ENCODE measurements around the gene KRT76.

Gene KRT76

DNA sequence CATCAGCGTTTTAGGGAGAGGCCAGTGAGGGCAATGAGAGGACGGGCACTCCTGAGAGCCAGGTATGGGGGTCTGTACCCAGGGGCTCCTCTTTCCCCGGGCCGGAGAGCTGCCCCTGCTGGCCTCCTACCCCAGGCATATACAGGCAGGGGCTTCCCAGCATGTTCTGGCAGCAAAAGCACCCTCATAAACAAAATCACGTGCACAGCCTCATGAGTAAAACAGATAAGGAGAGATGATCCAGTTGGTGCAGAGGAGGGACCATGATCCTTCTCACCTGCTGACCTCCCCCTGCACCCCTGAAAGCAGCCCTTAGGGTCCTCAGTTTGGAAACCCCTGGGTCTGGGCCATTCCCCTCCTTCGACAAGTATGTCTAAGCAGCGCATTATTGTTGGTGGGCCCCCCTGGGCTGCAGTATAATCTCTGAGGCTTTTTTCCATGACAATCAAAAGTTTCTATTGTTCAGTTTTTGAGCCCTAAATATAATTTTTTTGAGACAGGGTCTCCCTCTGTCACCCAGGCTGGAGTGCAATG, 41.8 kb upstream of the KRT76 start:
- Histone ChIP-seq H3K9me3 (ENCODE audit: insufficient read depth, low read length) (no peaks in the 10 kb centered on the region), H3K4me2 (ENCODE audit: low read depth, low read length, poor library complexity, severe bottlenecking) (no peak overlapping the region), H3K27me3 (ENCODE audit: low read length) (no peaks in the 10 kb centered on the region), H3K4me3 (ENCODE audit: insufficient read depth, low read length, poor library complexity, severe bottlenecking) (no peak overlapping the region), H3K79me2 (ENCODE audit: insufficient read depth, low read length) (no peaks in the 10 kb centered on the region), H3K9ac (ENCODE audit: low read length) (no peak overlapping the region), H3K36me3 (ENCODE audit: low read length) (no peaks in the 10 kb centered on the region), H3K9me2 (replicated peaks; ENCODE audit: insufficient read depth, low read length) (no peaks in the 10 kb centered on the region), H2AFZ (ENCODE audit: low read depth, low read length, severe bottlenecking) (no peak overlapping the region), H4K20me1 (ENCODE audit: low read depth, low read length) (no peaks in the 10 kb centered on the region), H3K27ac (ENCODE audit: low read depth, low read length) (no peak overlapping the region), H3F3A (ENCODE audit: insufficient read depth) (no peaks in the 10 kb centered on the region)
- TF ChIP-seq EZH2phosphoT487 (conservative IDR thresholded peaks at IDR 0.05; ENCODE audit: low read length): no peak
- TF ChIP-seq, protein P1, sequence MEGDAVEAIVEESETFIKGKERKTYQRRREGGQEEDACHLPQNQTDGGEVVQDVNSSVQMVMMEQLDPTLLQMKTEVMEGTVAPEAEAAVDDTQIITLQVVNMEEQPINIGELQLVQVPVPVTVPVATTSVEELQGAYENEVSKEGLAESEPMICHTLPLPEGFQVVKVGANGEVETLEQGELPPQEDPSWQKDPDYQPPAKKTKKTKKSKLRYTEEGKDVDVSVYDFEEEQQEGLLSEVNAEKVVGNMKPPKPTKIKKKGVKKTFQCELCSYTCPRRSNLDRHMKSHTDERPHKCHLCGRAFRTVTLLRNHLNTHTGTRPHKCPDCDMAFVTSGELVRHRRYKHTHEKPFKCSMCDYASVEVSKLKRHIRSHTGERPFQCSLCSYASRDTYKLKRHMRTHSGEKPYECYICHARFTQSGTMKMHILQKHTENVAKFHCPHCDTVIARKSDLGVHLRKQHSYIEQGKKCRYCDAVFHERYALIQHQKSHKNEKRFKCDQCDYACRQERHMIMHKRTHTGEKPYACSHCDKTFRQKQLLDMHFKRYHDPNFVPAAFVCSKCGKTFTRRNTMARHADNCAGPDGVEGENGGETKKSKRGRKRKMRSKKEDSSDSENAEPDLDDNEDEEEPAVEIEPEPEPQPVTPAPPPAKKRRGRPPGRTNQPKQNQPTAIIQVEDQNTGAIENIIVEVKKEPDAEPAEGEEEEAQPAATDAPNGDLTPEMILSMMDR (IDR thresholded peaks at IDR 0.05; ENCODE audit: insufficient read depth, low read length, poor library complexity, severe bottlenecking): no peak

- TF ChIP-seq, protein P1 (IDR thresholded peaks at IDR 0.05; ENCODE audit: insufficient read depth, low read length, poor library complexity, severe bottlenecking): no peak
- TF ChIP-seq EZH2phosphoT487 (conservative IDR thresholded peaks at IDR 0.05; ENCODE audit: low read length): no peak
- Histone ChIP-seq H3F3A (ENCODE audit: insufficient read depth) (no peaks in the 10 kb centered on the region), H3K9me2 (replicated peaks; ENCODE audit: insufficient read depth, low read length) (no peaks in the 10 kb centered on the region), H3K4me3 (ENCODE audit: insufficient read depth, low read length, poor library complexity, severe bottlenecking) (no peak overlapping the region), H2AFZ (ENCODE audit: low read depth, low read length, severe bottlenecking) (no peak overlapping the region), H3K36me3 (ENCODE audit: low read length) (no peaks in the 10 kb centered on the region), H3K9me3 (ENCODE audit: insufficient read depth, low read length) (no peaks in the 10 kb centered on the region), H3K9ac (ENCODE audit: low read length) (no peak overlapping the region), H3K79me2 (ENCODE audit: insufficient read depth, low read length) (no peaks in the 10 kb centered on the region), H4K20me1 (ENCODE audit: low read depth, low read length) (no peaks in the 10 kb centered on the region), H3K4me2 (ENCODE audit: low read depth, low read length, poor library complexity, severe bottlenecking) (no peak overlapping the region), H3K27ac (ENCODE audit: low read depth, low read length) (no peak overlapping the region), H3K27me3 (ENCODE audit: low read length) (no peaks in the 10 kb centered on the region)
These were observed 41.2 kb upstream of the KRT76 start for GRCh38 chr12:52818388-52818787.

- Histone ChIP-seq H3K27me3 (ENCODE audit: low read length) (no peaks in the 10 kb centered on the region), H3K79me2 (ENCODE audit: insufficient read depth, low read length) (no peaks in the 10 kb centered on the region), H2AFZ (ENCODE audit: low read depth, low read length, severe bottlenecking) (no peak overlapping the region), H3K9ac (ENCODE audit: low read length) (no peak overlapping the region), H3K9me2 (replicated peaks; ENCODE audit: insufficient read depth, low read length) (no peaks in the 10 kb centered on the region), H3K4me2 (ENCODE audit: low read depth, low read length, poor library complexity, severe bottlenecking) (no peak overlapping the region), H3K36me3 (ENCODE audit: low read length) (no peaks in the 10 kb centered on the region), H3F3A (ENCODE audit: insufficient read depth) (no peaks in the 10 kb centered on the region), H3K27ac (ENCODE audit: low read depth, low read length) (no peak overlapping the region), H4K20me1 (ENCODE audit: low read depth, low read length) (no peaks in the 10 kb centered on the region), H3K4me3 (ENCODE audit: insufficient read depth, low read length, poor library complexity, severe bottlenecking) (no peak overlapping the region), H3K9me3 (ENCODE audit: insufficient read depth, low read length) (no peaks in the 10 kb centered on the region)
- TF ChIP-seq EZH2phosphoT487 (conservative IDR thresholded peaks at IDR 0.05; ENCODE audit: low read length): no peak
- TF ChIP-seq, protein P1 (IDR thresholded peaks at IDR 0.05; ENCODE audit: insufficient read depth, low read length, poor library complexity, severe bottlenecking): no peak
These were observed 40.6 kb upstream of the KRT76 start for GRCh38 chr12:52817699-52818238.
